GM23338 (cell line): ENCODE measurements around the gene AP5M1. TPM values are rescaled to one million over a fixed set of nuclear protein-coding genes. Genes with fewer than 3 reads are reported as not detected.

Source experiments
- ATAC-seq: fragments of 200-7000 bp; cut with Tn5 transposase; 3 replicates; pipeline ENCODE4 v1.9.1; 2020
- DNase-seq: peaks from one replicate; pipeline ENCODE4 v3.0.0-alpha.2; 2015; ENCODE audit warnings: low spot score
- H2AFZ ChIP-seq: fragments of 200-600 bp; sonication (generic); 2 replicates; pipeline ENCODE4 v1.8.0; 2016; ENCODE audit warnings: antibody characterized with exemption, mild to moderate bottlenecking, moderate library complexity
- H3F3A ChIP-seq: fragments of 200-600 bp; sonication (generic); replicated peaks from 2 replicates; pipeline ENCODE4 v1.8.0; 2017; ENCODE audit warnings: antibody characterized with exemption, mixed run types, low read depth
- H3K27ac ChIP-seq: fragments of 200-600 bp; sonication (generic); 2 replicates; pipeline ENCODE4 v1.6.1; 2016; ENCODE audit warnings: low read depth
- H3K27me3 ChIP-seq: fragments of 200-600 bp; sonication (generic); 2 replicates; pipeline ENCODE4 v1.8.0; 2016; ENCODE audit warnings: mild to moderate bottlenecking, mixed run types, moderate library complexity; ENCODE audit not compliant: insufficient read depth
- H3K36me3 ChIP-seq: fragments of 200-600 bp; sonication (generic); 2 replicates; pipeline ENCODE4 v1.8.0; 2016; ENCODE audit warnings: mild to moderate bottlenecking; ENCODE audit not compliant: insufficient read depth
- H3K4me1 ChIP-seq: fragments of 200-600 bp; sonication (generic); 2 replicates; pipeline ENCODE4 v1.8.0; 2016; ENCODE audit warnings: mild to moderate bottlenecking, moderate library complexity; ENCODE audit not compliant: insufficient read depth
- H3K4me2 ChIP-seq: fragments of 200-600 bp; sonication (generic); 2 replicates; pipeline ENCODE4 v1.7.1; 2017; ENCODE audit warnings: mixed run types
- H3K4me3 ChIP-seq: fragments of 200-600 bp; sonication (generic); 2 replicates; pipeline ENCODE4 v1.6.1; 2016; ENCODE audit warnings: mixed run types
- H3K79me2 ChIP-seq: fragments of 200-600 bp; sonication (generic); replicated peaks from 2 replicates; pipeline ENCODE4 v1.8.0; 2017; ENCODE audit warnings: mild to moderate bottlenecking; ENCODE audit not compliant: insufficient read depth
- H3K9me2 ChIP-seq: fragments of 200-600 bp; sonication (generic); 2 replicates; pipeline ENCODE4 v1.8.0; 2017; ENCODE audit not compliant: insufficient read depth
- H4K20me1 ChIP-seq: fragments of 200-600 bp; sonication (generic); replicated peaks from 2 replicates; pipeline ENCODE4 v1.8.0; 2017; ENCODE audit warnings: mild to moderate bottlenecking; ENCODE audit not compliant: insufficient read depth
- H3K27ac Mint-ChIP-seq: 2 replicates; pipeline ENCODE4 v1.8.0; 2020; ENCODE audit warnings: inconsistent platforms, mild to moderate bottlenecking, moderate library complexity, mixed read lengths
- H3K27me3 Mint-ChIP-seq: 3 replicates; pipeline ENCODE4 v1.8.0; 2022; ENCODE audit warnings: low read depth, mild to moderate bottlenecking, moderate library complexity, mixed read lengths, inconsistent platforms; ENCODE audit not compliant: insufficient read depth, poor library complexity
- H3K36me3 Mint-ChIP-seq: 3 replicates; pipeline ENCODE4 v1.8.0; 2021; ENCODE audit warnings: low read depth, mild to moderate bottlenecking, inconsistent platforms, moderate library complexity, mixed read lengths
- H3K4me1 Mint-ChIP-seq: 3 replicates; pipeline ENCODE4 v1.8.0; 2020; ENCODE audit warnings: mild to moderate bottlenecking, inconsistent platforms, mixed read lengths
- H3K4me3 Mint-ChIP-seq: 3 replicates; pipeline ENCODE4 v1.8.0; 2021; ENCODE audit warnings: moderate library complexity, mild to moderate bottlenecking, inconsistent platforms, mixed read lengths
- H3K9me3 Mint-ChIP-seq: 3 replicates; pipeline ENCODE4 v1.8.0; 2020; ENCODE audit warnings: moderate library complexity, mild to moderate bottlenecking, inconsistent platforms, mixed read lengths
- CREB1 ChIP-seq: fragments of 250-450 bp; sonication (Bioruptor Pico); IDR thresholded peaks from 2 replicates; pipeline ENCODE4 v1.5.0; 2020; ENCODE audit warnings: low read depth, mild to moderate bottlenecking, moderate library complexity
- EZH2 ChIP-seq: fragments of 200-600 bp; sonication (generic); IDR thresholded peaks from one replicate; pipeline ENCODE4 v1.8.0; 2017; ENCODE audit warnings: antibody characterized with exemption, mild to moderate bottlenecking, low read depth; ENCODE audit not compliant: unreplicated experiment
- JUNB ChIP-seq: IDR thresholded peaks from one replicate; pipeline ENCODE4 v1.6.1; 2016; ENCODE audit warnings: antibody characterized with exemption; ENCODE audit not compliant: unreplicated experiment
- NANOG ChIP-seq: IDR thresholded peaks from 2 replicates; pipeline ENCODE4 v1.6.1; 2016; ENCODE audit warnings: antibody characterized with exemption, borderline replicate concordance
- POLR2AphosphoS5 ChIP-seq: IDR thresholded peaks from 2 replicates; pipeline ENCODE4 v1.6.1; 2016; ENCODE audit warnings: antibody characterized with exemption, low read depth
- STAT1 ChIP-seq: IDR thresholded peaks from one replicate; pipeline ENCODE4 v1.6.1; 2016; ENCODE audit warnings: antibody characterized with exemption; ENCODE audit not compliant: unreplicated experiment
- ZNF114 ChIP-seq: fragments of 250-450 bp; sonication (Bioruptor Pico); IDR thresholded peaks from 2 replicates; pipeline ENCODE4 v1.5.0; 2020; ENCODE audit warnings: mild to moderate bottlenecking, moderate library complexity
- ZNF331 ChIP-seq: fragments of 250-450 bp; sonication (Bioruptor Pico); IDR thresholded peaks from 2 replicates; pipeline ENCODE4 v1.5.0; 2020; ENCODE audit warnings: low read depth, mild to moderate bottlenecking, moderate library complexity
- ZNF462 ChIP-seq: fragments of 250-450 bp; sonication (Bioruptor Pico); IDR thresholded peaks from 2 replicates; pipeline ENCODE4 v1.5.0; 2020; ENCODE audit warnings: mild to moderate bottlenecking, moderate library complexity
- polyA plus RNA-seq: library from polyadenylated mRNA; unstranded; fragments of >200 nt; fragmentation: Nextera tagmentation; extraction: Ambion mirVana; gene quantifications from 2 replicates; pipeline ENCODE4 v1.2.1, GENCODE V29; 2016
- total RNA-seq: library from RNA; depleted of rRNA; stranded (reverse); fragments of >200 nt; shearing (Covaris generic); gene quantifications from 2 replicates; pipeline ENCODE4 v1.2.3, GENCODE V29; 2014
- TF ChIP-seq, protein P1 (sequence below): IDR thresholded peaks from one replicate; pipeline ENCODE4 v1.6.1; 2018; ENCODE audit warnings: antibody characterized with exemption; ENCODE audit not compliant: unreplicated experiment
- TF ChIP-seq, protein P2 (sequence below): IDR thresholded peaks from 2 replicates; pipeline ENCODE4 v1.6.1; 2016; ENCODE audit warnings: antibody characterized with exemption
- TF ChIP-seq, protein P3 (sequence below), 2 experiments: fragments of 200-600 bp in 1 of 2; sonication (generic) in 1 of 2; conservative IDR thresholded peaks; 2 replicates each; pipeline versions ENCODE4 v1.5.1 to v1.6.1; 2016 to 2017; ENCODE audit warnings: antibody characterized with exemption in 2 of 2, low read depth in 2 of 2, mild to moderate bottlenecking in 2 of 2, moderate library complexity in 1 of 2

AP5M1 gene
- total and polyA plus RNA-seq, 2 experiments from 2014 or later = 27.2 to 43.7 TPM

DNA sequence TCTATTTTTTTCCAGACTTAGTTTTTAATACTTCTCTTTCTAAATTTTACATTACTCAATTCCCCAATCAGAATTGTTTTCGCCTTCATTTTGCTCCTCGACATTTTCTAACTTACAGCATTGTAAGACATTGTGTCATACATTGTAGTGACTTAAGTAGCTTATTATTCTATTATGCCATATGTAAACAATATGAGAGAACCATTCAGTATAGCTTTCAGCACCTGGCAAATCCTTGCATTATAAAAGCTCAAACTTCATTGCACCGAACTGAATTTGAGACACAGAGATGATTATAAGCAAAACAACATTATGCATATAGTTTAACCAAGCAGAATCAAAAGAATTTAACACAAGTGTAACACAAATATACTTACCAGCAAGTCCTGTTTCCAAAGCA is 46.8 kb upstream of the AP5M1 start:
- H3K36me3 ChIP-seq = peaks cover 8% of the 10 kb centered on the region; the same call in 1 of the 2 replicates

More for the DNA sequence above, 46.8 kb upstream of the AP5M1 start:
- no peaks in the 10 kb centered on the region for H3K27me3 ChIP-seq
- H3K4me2 ChIP-seq = no peak overlapping the region
- no peaks in the 10 kb centered on the region for H4K20me1 ChIP-seq
- Mint-ChIP-seq H3K4me1 (peaks cover 50% of the 10 kb centered on the region), H3K27ac (no peak overlapping the region; the same call in 1 of the 2 replicates), H3K4me3 (no peak overlapping the region), H3K9me3 (no peaks in the 10 kb centered on the region), H3K27me3 (no peaks in the 10 kb centered on the region), H3K36me3 (peaks cover 6% of the 10 kb centered on the region; the same call in 2 of the 3 replicates)
- H3K4me3 ChIP-seq = no peak overlapping the region
- H3K4me1 ChIP-seq = peaks cover 43% of the 10 kb centered on the region
- TF ChIP-seq POLR2AphosphoS5 = no peak
- no peak for TF ChIP-seq CREB1
- TF ChIP-seq, protein P1, sequence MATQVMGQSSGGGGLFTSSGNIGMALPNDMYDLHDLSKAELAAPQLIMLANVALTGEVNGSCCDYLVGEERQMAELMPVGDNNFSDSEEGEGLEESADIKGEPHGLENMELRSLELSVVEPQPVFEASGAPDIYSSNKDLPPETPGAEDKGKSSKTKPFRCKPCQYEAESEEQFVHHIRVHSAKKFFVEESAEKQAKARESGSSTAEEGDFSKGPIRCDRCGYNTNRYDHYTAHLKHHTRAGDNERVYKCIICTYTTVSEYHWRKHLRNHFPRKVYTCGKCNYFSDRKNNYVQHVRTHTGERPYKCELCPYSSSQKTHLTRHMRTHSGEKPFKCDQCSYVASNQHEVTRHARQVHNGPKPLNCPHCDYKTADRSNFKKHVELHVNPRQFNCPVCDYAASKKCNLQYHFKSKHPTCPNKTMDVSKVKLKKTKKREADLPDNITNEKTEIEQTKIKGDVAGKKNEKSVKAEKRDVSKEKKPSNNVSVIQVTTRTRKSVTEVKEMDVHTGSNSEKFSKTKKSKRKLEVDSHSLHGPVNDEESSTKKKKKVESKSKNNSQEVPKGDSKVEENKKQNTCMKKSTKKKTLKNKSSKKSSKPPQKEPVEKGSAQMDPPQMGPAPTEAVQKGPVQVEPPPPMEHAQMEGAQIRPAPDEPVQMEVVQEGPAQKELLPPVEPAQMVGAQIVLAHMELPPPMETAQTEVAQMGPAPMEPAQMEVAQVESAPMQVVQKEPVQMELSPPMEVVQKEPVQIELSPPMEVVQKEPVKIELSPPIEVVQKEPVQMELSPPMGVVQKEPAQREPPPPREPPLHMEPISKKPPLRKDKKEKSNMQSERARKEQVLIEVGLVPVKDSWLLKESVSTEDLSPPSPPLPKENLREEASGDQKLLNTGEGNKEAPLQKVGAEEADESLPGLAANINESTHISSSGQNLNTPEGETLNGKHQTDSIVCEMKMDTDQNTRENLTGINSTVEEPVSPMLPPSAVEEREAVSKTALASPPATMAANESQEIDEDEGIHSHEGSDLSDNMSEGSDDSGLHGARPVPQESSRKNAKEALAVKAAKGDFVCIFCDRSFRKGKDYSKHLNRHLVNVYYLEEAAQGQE = no peak
- TF ChIP-seq EZH2 = no peak
- TF ChIP-seq NANOG = no peak
- TF ChIP-seq JUNB = no peak
- no peak for TF ChIP-seq ZNF462 (CRISPR knock-in tag)
- TF ChIP-seq STAT1 = no peak
- TF ChIP-seq, protein P2, sequence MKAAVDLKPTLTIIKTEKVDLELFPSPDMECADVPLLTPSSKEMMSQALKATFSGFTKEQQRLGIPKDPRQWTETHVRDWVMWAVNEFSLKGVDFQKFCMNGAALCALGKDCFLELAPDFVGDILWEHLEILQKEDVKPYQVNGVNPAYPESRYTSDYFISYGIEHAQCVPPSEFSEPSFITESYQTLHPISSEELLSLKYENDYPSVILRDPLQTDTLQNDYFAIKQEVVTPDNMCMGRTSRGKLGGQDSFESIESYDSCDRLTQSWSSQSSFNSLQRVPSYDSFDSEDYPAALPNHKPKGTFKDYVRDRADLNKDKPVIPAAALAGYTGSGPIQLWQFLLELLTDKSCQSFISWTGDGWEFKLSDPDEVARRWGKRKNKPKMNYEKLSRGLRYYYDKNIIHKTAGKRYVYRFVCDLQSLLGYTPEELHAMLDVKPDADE = no peak
- TF ChIP-seq, protein P3, sequence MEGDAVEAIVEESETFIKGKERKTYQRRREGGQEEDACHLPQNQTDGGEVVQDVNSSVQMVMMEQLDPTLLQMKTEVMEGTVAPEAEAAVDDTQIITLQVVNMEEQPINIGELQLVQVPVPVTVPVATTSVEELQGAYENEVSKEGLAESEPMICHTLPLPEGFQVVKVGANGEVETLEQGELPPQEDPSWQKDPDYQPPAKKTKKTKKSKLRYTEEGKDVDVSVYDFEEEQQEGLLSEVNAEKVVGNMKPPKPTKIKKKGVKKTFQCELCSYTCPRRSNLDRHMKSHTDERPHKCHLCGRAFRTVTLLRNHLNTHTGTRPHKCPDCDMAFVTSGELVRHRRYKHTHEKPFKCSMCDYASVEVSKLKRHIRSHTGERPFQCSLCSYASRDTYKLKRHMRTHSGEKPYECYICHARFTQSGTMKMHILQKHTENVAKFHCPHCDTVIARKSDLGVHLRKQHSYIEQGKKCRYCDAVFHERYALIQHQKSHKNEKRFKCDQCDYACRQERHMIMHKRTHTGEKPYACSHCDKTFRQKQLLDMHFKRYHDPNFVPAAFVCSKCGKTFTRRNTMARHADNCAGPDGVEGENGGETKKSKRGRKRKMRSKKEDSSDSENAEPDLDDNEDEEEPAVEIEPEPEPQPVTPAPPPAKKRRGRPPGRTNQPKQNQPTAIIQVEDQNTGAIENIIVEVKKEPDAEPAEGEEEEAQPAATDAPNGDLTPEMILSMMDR (conservative IDR thresholded peaks at IDR 0.05; ENCODE audit: low read depth in 2 of 2) = no peak
- TF ChIP-seq ZNF114 (CRISPR knock-in tag) = no peak
- TF ChIP-seq ZNF331 (CRISPR knock-in tag) = no peak
- no peak for DNase-seq
- H2AFZ ChIP-seq = no peak overlapping the region
- no peaks in the 10 kb centered on the region for H3K9me2 ChIP-seq
- H3F3A ChIP-seq = no peaks in the 10 kb centered on the region
- no peak overlapping the region for H3K27ac ChIP-seq
- ATAC-seq = no peak
- H3K79me2 ChIP-seq = peaks cover 8% of the 10 kb centered on the region; the same call in 1 of the 2 replicates
